Mesothelial cell of epicardium (in vitro differentiated cells): ENCODE measurements around the gene ERC2. TPM values are rescaled to one million over a fixed set of nuclear protein-coding genes. Genes with fewer than 3 reads are reported as not detected.

ENCODE experiments used
- DNase-seq, 2 experiments: peaks; one replicate each; pipeline ENCODE4 v3.0.0; 2021; ENCODE audit warnings: low spot score in 2 of 2; ENCODE audit not compliant: unreplicated experiment in 2 of 2
- H3K27ac Mint-ChIP-seq: 2 replicates; pipeline ENCODE4 v1.8.0; 2021; ENCODE audit warnings: mixed read lengths
- H3K27me3 Mint-ChIP-seq: 2 replicates; pipeline ENCODE4 v1.8.0; 2021; ENCODE audit warnings: low read depth, mixed read lengths
- H3K36me3 Mint-ChIP-seq: 2 replicates; pipeline ENCODE4 v1.8.0; 2021; ENCODE audit warnings: mixed read lengths
- H3K4me1 Mint-ChIP-seq: 2 replicates; pipeline ENCODE4 v1.8.0; 2021; ENCODE audit warnings: mixed read lengths
- H3K4me3 Mint-ChIP-seq: 2 replicates; pipeline ENCODE4 v1.8.0; 2021; ENCODE audit warnings: mild to moderate bottlenecking, moderate library complexity, mixed read lengths
- H3K9me3 Mint-ChIP-seq: 2 replicates; pipeline ENCODE4 v1.8.0; 2021; ENCODE audit warnings: mixed read lengths
- total RNA-seq: library from RNA; stranded (reverse); gene quantifications from 3 replicates; pipeline ENCODE4 v1.2.1, GENCODE V29; 2021
- TF ChIP-seq, protein P1 (sequence below): fragments of 200-600 bp; sonication (generic); IDR thresholded peaks from one replicate; pipeline ENCODE4 v1.5.0; 2021; ENCODE audit warnings: antibody characterized with exemption; ENCODE audit not compliant: unreplicated experiment

ERC2 gene
- total RNA-seq, 1 donor from 2014 or later: 15.6 TPM

GRCh38 chr3:56059731-56060130 is 408.5 kb downstream of the ERC2 start:
- H3K36me3 Mint-ChIP-seq: no peaks in the 10 kb centered on the region
- no peak for DNase-seq
- TF ChIP-seq, protein P1, sequence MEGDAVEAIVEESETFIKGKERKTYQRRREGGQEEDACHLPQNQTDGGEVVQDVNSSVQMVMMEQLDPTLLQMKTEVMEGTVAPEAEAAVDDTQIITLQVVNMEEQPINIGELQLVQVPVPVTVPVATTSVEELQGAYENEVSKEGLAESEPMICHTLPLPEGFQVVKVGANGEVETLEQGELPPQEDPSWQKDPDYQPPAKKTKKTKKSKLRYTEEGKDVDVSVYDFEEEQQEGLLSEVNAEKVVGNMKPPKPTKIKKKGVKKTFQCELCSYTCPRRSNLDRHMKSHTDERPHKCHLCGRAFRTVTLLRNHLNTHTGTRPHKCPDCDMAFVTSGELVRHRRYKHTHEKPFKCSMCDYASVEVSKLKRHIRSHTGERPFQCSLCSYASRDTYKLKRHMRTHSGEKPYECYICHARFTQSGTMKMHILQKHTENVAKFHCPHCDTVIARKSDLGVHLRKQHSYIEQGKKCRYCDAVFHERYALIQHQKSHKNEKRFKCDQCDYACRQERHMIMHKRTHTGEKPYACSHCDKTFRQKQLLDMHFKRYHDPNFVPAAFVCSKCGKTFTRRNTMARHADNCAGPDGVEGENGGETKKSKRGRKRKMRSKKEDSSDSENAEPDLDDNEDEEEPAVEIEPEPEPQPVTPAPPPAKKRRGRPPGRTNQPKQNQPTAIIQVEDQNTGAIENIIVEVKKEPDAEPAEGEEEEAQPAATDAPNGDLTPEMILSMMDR: no peak
- H3K4me3 Mint-ChIP-seq: no peak overlapping the region
- peaks cover 12% of the 10 kb centered on the region for H3K4me1 Mint-ChIP-seq
- no peak overlapping the region for H3K27ac Mint-ChIP-seq
- no peaks in the 10 kb centered on the region for H3K9me3 Mint-ChIP-seq
- no peaks in the 10 kb centered on the region for H3K27me3 Mint-ChIP-seq

- Mint-ChIP-seq H3K4me3 (no peak overlapping the region), H3K4me1 (peaks cover 30% of the 10 kb centered on the region), H3K36me3 (no peaks in the 10 kb centered on the region), H3K9me3 (no peaks in the 10 kb centered on the region), H3K27me3 (no peaks in the 10 kb centered on the region), H3K27ac (no peak overlapping the region)
- no peak for DNase-seq
- TF ChIP-seq, protein P1: no peak
These were observed 412.3 kb downstream of the ERC2 start for GRCh38 chr3:56055951-56056350.

GRCh38 chr3:56055546-56055945 is 412.7 kb downstream of the ERC2 start:
- TF ChIP-seq, protein P1: no peak
- peaks cover 30% of the 10 kb centered on the region for H3K4me1 Mint-ChIP-seq
- no peak overlapping the region for H3K27ac Mint-ChIP-seq
- no peak for DNase-seq
- H3K4me3 Mint-ChIP-seq: no peak overlapping the region
- H3K9me3 Mint-ChIP-seq: no peaks in the 10 kb centered on the region
- H3K27me3 Mint-ChIP-seq: no peaks in the 10 kb centered on the region
- no peaks in the 10 kb centered on the region for H3K36me3 Mint-ChIP-seq

DNA sequence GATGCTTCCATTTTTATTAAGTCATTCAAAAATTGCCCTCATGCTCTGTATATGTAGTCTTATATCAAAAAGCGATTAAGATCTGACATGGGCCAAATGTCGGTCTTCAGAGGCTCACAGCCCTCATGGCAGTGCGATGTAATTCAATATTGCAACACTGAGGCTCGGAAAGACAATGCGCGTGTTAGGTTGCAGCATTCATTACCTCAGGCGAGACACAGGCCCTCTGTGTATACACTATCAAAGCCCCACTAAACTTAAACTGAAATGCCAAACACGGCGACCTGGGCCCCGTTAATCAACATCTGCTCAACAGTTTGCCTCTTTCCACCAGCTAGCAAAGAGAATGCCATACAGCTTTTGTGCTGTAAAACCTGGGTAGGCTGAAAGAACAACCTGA is 413.4 kb downstream of the ERC2 start:
- Mint-ChIP-seq H3K4me1 (peaks cover 31% of the 10 kb centered on the region), H3K9me3 (no peaks in the 10 kb centered on the region), H3K27ac (no peak overlapping the region), H3K36me3 (no peaks in the 10 kb centered on the region), H3K4me3 (no peak overlapping the region), H3K27me3 (no peaks in the 10 kb centered on the region)
- TF ChIP-seq, protein P1: no peak
- DNase-seq: no peak

- Mint-ChIP-seq H3K9me3 (no peaks in the 10 kb centered on the region), H3K36me3 (no peaks in the 10 kb centered on the region), H3K4me1 (peaks cover 32% of the 10 kb centered on the region), H3K4me3 (no peak overlapping the region), H3K27me3 (no peaks in the 10 kb centered on the region), H3K27ac (no peak overlapping the region)
- TF ChIP-seq, protein P1: no peak
- DNase-seq: no peak
These were observed 414.5 kb downstream of the ERC2 start for GRCh38 chr3:56053727-56054126.

- Mint-ChIP-seq H3K4me1 (peaks cover 42% of the 10 kb centered on the region), H3K27ac (no peak overlapping the region), H3K36me3 (no peaks in the 10 kb centered on the region), H3K9me3 (no peaks in the 10 kb centered on the region), H3K27me3 (no peaks in the 10 kb centered on the region), H3K4me3 (no peak overlapping the region)
- DNase-seq: no peak
- TF ChIP-seq, protein P1: no peak
These were observed 416.1 kb downstream of the ERC2 start for GRCh38 chr3:56052188-56052587.
